ENCODE measurements around the gene TH.
"Not testable (repeated sequence)": the region's sequence is repeated elsewhere in the genome, so short reads cannot be mapped to it uniquely, and the experiment has no call there.

The TH gene

GRCh38 chr11:2198621-2199365 is 27.2 kb upstream of the TH start:
- TF ChIP-seq CTCF (IDR thresholded peaks at IDR 0.05; ENCODE audit: extremely low read depth, missing control alignments) = no peak
- DNase-seq (ENCODE audit: low spot score) = no peak

GRCh38 chr11:2197771-2198520 is 26.3 kb upstream of the TH start:
- TF ChIP-seq CTCF (IDR thresholded peaks at IDR 0.05; ENCODE audit: extremely low read depth, missing control alignments) = no peak
- no peak for DNase-seq (ENCODE audit: low spot score)

- TF ChIP-seq CTCF (IDR thresholded peaks at IDR 0.05; ENCODE audit: extremely low read depth, missing control alignments) = peak; percentile 84
- DNase-seq (ENCODE audit: low spot score) = peak; percentile 85
Measured at GRCh38 chr11:2196970-2197770, 25.6 kb upstream of the TH start.

- no peak for TF ChIP-seq CTCF (IDR thresholded peaks at IDR 0.05; ENCODE audit: extremely low read depth, missing control alignments)
- DNase-seq (ENCODE audit: low spot score) = no peak
Measured at GRCh38 chr11:2195756-2196088, 24.1 kb upstream of the TH start.

GRCh38 chr11:2194877-2195755 is 23.5 kb upstream of the TH start:
- peak; percentile 66 for DNase-seq (ENCODE audit: low spot score)
- peak; percentile 80 for TF ChIP-seq CTCF (IDR thresholded peaks at IDR 0.05; ENCODE audit: extremely low read depth, missing control alignments)

GRCh38 chr11:2193888-2194595 is 22.4 kb upstream of the TH start:
- DNase-seq (ENCODE audit: low spot score) = not testable (repeated sequence)
